GM18507 (cell line): ENCODE data around the gene ALPK3.

Experiments
- DNase-seq: peaks from one replicate; pipeline ENCODE4 v3.0.0; 2011; ENCODE audit warnings: low read depth; ENCODE audit not compliant: insufficient read length; ENCODE audit errors: extremely low spot score
- FAIRE-seq: peaks from 2 replicates; lab custom pipeline; 2011; peaks lifted over from hg19 to GRCh38; lab: Jason Lieb, UNC

Gene ALPK3

DNA sequence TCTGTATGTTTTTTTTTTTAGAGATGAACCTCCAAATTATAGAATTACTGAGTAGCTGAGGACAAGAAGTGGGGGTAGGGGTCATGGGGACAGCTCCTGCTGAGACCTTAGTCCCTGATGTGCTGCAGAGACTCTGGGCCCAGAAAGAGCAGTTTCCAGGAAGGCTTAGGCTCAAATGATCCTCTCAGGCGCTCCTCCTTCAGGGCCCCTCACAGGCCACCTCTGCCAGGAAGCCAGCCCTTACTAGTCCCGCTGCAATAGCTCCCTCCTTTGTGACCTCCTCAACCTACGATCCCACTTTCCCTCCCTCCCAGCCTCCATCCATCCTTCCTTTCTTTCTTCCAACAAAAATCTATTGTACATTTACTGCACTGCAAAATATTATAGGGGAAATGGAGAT is 91.9 kb downstream of the ALPK3 start:
- DNase-seq (no peak), FAIRE-seq (no peak)

DNA sequence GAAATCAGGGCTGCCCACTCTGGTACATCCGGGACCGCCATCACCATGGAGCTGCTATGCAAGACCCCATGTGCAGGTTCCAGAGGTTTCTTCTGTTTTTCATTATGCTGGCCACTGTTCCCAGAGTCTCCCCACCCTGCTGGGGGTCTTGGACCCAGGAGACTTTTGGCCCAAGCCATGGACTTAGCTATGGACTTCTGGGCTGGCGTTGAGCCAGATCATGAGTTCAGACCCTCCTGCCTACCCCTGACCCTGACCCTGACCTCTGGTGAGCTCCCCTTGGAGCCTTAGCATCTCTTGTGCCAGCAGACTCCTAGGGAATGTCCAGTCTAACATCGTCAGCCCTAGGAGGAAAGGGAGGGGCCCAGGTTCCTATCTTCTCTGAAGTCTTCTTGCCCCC is 92.6 kb downstream of the ALPK3 start:
- no peak for DNase-seq
- FAIRE-seq, result no peak

DNA sequence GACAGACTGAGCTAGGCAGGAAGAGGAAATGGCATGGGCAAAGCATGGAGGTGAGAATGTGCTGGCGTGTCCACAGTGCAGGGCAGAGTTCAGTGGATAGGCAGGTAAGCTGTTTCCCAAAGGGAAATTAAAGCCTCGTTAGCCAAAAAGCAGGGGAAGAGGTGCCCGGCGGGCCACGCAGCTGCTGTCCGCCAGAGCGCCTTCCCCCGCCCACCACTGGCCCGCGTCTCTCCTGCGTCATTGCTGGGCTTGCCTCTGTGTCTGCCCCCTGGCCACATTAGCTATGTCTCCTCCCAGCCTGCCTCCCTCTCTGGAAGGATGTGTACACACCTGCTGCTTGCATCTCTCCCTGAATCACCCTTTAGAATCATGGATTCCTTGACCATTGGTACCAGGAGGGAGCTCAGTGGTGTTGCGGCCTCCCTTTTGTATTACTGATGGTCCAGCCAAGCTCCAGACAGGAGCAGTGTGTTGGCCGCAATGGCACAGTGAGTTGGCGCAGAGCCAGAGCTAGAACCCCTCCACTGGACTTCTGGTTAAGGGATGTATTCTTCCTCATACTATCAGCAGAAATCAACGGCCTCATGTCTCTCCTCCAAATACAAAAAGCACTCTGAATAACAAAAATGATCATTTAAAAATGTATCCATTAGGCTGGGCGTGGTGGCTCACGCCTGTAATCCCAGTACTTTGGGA is 93.9 kb downstream of the ALPK3 start:
- FAIRE-seq, result no peak
- no peak for DNase-seq

DNA sequence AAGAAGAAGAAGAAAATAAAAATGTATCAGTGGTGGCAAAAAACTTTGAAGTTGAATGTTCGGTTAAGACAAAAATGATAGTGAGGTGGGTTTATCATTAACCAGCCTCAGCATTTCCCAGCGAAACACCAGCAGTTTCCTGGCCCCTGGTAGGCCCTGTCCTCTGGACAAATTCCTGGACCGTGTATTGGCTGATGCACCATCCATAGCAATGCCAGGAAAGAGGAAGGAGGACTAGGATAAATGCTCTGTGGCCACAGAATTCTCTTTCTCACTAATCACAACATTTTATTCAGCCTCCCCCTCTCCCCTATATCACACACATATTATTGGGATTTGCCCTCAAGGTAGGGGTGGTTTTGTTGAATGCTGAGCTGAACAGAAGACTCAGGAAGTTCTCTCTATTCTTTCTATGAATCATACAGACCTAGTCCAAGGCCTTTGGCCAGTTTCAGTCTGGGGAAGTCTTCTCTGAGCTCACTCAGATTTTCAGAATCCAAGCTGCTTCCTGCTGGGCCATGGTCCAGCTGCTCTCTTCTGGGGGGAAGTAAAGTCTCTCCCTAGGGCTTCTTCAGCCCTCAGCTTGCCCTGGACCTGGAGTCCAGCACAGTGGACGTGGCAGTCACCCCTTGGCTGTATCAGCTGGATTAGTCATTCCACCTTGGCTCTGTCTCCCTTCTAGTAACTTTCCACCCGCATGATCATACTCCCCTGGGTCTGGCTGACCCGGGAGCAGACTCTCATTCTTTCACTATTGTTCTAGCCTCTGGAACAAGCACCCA is 94.9 kb downstream of the ALPK3 start:
- DNase-seq (no peak), FAIRE-seq (no peak)

DNA sequence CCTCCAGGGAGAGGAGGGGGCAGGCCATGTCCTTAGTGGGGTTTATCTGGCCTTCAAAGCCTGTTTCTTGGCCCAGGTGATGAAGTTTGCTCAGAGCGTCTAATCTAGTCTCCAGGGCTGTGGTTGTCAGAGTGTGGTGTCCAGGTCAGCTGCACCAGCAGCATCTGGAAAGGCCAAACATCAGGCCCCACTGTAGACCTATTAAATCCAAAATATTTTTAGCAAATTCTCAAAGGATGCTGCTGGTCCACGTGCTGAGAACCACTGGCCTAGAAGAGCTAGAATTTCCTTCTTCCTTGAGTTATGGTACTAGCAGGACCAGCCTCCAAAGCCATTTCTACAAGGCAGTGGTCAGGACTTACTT is 96.2 kb downstream of the ALPK3 start:
- FAIRE-seq (no peak), DNase-seq (no peak)

DNA sequence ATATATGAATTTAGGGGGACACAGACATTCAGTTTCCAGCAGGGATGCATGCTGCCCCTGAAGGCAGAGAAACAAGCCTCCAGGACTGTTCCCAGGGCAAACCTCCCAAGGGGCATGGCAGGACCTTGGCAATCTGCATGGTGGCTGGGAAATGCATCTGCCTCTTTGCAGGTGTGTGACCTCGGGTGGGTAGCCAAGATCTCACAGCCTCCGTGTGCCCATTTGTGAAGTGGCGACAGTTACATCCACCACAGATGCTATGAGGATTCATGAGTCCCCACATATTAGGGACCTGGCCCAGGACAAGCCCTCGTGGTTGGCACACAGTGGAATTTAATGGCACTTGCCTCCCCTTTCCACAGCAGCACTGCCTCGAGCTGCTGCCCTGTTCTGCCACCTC is 97.2 kb downstream of the ALPK3 start:
- FAIRE-seq, result no peak

DNA sequence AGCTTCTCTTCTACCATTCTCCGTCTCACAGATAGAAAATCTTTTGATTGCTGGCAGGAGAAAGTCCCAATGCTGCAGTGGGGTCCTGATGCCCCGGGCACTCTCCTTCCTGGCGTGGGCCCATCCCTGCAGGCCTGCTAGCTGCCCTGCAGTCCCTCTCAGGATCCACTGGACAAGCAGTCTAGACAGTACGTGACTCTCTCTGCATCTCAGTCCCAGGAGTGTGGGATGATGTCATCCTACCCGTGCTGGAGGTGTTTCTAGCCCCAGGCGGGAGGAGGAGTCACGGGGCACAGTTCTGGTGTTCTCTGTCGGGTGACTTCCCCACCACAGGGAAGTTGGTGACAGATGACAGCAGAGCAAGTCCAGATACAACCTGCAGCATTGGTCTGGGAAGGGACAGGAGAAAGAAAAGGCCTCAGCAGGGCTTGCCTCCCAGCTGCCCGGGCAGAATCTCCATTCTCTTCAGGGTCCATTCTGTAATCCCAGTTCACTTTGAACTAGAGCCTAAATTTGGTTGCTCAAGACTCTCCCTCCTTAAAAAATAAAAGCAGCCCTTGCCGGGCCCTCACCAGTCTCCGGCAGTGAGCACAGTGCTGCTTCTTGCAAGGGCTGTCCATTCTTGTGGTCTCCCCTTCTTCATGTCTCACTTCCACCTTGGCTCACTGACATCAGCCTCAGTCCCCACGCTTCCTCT is 97.9 kb downstream of the ALPK3 start:
- DNase-seq (peak; percentile 68), FAIRE-seq (peak; percentile 89)

More for the DNA sequence above, 97.2 kb downstream of the ALPK3 start:
- DNase-seq, result no peak

DNA sequence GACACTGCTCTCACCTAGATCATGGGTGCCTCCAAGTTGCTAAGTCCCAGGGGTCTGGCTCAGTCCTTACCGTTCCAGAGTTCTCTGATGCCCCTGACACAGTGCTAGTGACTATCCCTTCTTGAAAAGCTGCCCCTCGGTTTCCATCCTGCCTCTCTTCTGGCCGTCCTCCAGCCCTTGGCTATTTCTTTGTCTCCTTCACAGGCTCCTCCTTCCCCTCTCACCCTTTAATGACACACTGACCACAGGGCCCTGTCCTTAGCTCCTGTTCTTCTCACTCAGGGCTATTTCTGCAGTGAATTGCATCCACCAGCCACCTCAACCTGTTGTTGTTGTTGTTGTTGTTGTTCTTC is 98.4 kb downstream of the ALPK3 start:
- DNase-seq, result no peak
- no peak for FAIRE-seq

DNA sequence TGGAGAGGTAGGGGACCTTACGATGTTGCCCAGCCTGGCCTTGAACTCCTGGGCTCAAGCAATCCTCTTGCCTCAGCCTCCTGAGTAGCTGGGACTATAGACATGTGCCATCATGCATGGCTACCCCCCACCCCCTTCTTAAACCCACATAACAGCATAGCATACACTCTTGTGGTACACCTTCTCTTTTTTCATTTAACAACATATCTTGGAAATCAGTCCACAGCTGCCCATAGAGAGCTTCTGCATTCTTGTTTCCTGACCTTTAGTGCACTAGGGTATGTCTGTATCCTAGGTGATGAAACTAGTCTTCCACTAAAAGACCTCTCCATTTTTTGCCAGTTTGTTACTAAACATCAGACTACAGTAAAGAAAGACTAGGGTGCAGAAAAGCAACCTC is 100.3 kb downstream of the ALPK3 start:
- DNase-seq (no peak), FAIRE-seq (no peak)

DNA sequence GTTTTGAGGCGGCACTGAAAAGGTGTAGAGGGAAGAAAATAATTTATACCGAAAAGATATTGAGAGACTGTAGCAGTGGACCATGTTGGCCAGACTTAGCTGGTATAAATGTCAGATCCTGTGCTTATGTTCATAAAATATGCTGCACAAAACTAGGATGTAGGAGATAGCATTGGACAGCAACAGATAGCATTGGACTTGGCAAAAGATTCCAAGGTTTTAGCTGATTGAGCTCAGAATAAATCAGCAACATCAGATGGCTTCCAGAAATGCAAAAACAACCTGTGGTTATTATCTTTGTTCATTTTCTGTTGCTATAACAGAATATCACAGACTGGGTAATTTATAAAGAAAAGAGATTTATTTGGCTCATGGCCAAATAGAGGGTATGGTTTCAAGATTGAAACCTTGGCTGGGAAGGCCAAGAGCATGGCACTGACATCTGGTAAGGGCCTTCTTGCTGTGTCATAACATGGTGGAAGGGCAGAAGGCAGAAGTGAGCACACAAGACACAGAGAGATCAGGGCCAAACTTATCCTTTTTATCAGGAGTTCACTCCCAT is 102.0 kb downstream of the ALPK3 start:
- DNase-seq, result no peak
- FAIRE-seq, result no peak

DNA sequence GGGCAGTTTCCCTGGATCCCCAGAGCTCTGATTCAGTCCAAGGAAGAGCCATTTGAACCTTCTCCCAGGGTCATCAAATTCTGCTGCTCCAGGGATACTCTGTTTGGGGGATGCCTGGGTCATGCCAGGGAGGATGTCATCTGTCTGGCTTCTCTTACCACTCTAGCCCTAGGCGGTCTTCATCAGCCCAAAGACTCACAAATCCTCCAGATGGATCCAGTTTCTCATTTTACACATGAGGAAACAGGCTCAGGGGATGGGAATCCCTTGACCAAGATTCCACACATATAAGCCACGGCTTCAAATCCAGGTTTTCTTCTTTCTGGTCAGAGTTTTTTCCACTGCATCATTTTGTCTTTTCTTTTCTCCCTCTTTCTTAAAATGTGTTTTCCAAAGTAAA is 104.0 kb downstream of the ALPK3 start:
- FAIRE-seq (no peak), DNase-seq (no peak)

DNA sequence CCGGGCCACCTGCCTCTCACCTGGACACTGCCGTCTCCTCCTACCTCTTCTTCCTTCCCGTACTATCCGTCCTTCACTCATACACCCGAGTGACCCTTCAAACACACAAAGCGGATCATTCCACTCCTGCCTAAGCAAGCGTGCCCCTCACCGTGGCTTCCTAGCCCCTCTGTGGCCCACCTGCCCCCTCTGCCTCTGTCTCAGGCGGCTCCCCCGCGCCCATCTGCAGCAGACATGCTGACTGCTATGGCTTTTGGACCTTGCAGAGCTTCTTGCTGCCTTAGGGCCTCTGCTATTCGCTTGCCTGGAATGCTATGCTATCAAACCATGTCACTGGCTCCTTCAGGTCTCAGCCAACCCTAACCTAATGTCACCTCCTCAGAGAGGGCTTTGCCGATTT is 105.4 kb downstream of the ALPK3 start:
- no peak for DNase-seq
- no peak for FAIRE-seq
